ENCODE results near the gene C19orf12.

DNA sequence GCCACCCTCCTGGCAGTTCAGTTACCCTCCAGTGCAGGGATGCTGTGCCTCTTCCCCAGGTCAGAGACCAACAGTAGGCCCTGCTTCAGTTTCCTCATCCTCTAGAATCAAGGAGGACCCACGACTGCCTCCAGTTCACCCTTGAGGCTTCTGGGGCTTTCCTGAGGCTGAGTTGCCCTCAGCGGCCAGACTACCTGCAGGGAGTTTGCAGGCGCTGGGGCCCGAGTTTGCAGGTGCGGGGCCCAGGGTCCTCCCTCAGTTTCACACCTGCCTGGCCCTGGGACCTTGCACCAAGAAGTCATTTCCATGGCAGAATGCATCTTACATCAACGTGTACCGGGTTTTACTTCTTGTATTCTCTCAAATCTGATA is 38.9 kb upstream of the C19orf12 start:
- TF ChIP-seq, protein P1, sequence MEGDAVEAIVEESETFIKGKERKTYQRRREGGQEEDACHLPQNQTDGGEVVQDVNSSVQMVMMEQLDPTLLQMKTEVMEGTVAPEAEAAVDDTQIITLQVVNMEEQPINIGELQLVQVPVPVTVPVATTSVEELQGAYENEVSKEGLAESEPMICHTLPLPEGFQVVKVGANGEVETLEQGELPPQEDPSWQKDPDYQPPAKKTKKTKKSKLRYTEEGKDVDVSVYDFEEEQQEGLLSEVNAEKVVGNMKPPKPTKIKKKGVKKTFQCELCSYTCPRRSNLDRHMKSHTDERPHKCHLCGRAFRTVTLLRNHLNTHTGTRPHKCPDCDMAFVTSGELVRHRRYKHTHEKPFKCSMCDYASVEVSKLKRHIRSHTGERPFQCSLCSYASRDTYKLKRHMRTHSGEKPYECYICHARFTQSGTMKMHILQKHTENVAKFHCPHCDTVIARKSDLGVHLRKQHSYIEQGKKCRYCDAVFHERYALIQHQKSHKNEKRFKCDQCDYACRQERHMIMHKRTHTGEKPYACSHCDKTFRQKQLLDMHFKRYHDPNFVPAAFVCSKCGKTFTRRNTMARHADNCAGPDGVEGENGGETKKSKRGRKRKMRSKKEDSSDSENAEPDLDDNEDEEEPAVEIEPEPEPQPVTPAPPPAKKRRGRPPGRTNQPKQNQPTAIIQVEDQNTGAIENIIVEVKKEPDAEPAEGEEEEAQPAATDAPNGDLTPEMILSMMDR (IDR thresholded peaks at IDR 0.05 in 2 of 3, conservative IDR thresholded peaks at IDR 0.05 in 1 of 3; ENCODE audit: borderline replicate concordance in 1 of 3, insufficient read depth in 1 of 3, low read depth in 2 of 3, low read length in 2 of 3): no peak
- no peak for TF ChIP-seq ZNF274 (IDR thresholded peaks at IDR 0.05; ENCODE audit: low read depth, low read length)
- TF ChIP-seq RAD21 (IDR thresholded peaks at IDR 0.05; ENCODE audit: low read depth): no peak
- no peak for TF ChIP-seq CEBPB (IDR thresholded peaks at IDR 0.05; ENCODE audit: low read depth)
- TF ChIP-seq, protein P2, sequence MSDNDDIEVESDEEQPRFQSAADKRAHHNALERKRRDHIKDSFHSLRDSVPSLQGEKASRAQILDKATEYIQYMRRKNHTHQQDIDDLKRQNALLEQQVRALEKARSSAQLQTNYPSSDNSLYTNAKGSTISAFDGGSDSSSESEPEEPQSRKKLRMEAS (IDR thresholded peaks at IDR 0.05): no peak

Measured in HCT116 (cell line).